Measurements from ENCODE around the gene ZBTB16.

Gene ZBTB16

GRCh38 chr11:114137838-114138237, 78.3 kb downstream of the ZBTB16 start:
- no peak overlapping the region for H3K4me3 ChIP-seq (replicated peaks in 1 of 2; ENCODE audit: low read depth in 2 of 2, low read length in 2 of 2)
- no peak for TF ChIP-seq CTCF (IDR thresholded peaks at IDR 0.05; ENCODE audit: low read depth, low read length)
- DNase-seq (ENCODE audit: low read depth in 2 of 2): no peak

GRCh38 chr11:114138411-114138810, 78.9 kb downstream of the ZBTB16 start:
- no peak for TF ChIP-seq CTCF (IDR thresholded peaks at IDR 0.05; ENCODE audit: low read depth, low read length)
- no peak for DNase-seq (ENCODE audit: low read depth in 2 of 2)

GRCh38 chr11:114140826-114141225, 81.3 kb downstream of the ZBTB16 start:
- no peak for TF ChIP-seq CTCF (IDR thresholded peaks at IDR 0.05; ENCODE audit: low read depth, low read length)
- H3K4me3 ChIP-seq (replicated peaks in 1 of 2; ENCODE audit: low read depth in 2 of 2, low read length in 2 of 2): no peak overlapping the region
- no peak for DNase-seq (ENCODE audit: low read depth in 2 of 2)

More at GRCh38 chr11:114138411-114138810, 78.9 kb downstream of the ZBTB16 start:
- no peak overlapping the region for H3K4me3 ChIP-seq (replicated peaks in 1 of 2; ENCODE audit: low read depth in 2 of 2, low read length in 2 of 2)

- DNase-seq (ENCODE audit: low read depth in 2 of 2): no peak
- TF ChIP-seq CTCF (IDR thresholded peaks at IDR 0.05; ENCODE audit: low read depth, low read length): no peak
- H3K4me3 ChIP-seq (replicated peaks in 1 of 2; ENCODE audit: low read depth in 2 of 2, low read length in 2 of 2): no peak overlapping the region
Observed at GRCh38 chr11:114141863-114142580, 82.5 kb downstream of the ZBTB16 start.

GRCh38 chr11:114142707-114143106, 83.2 kb downstream of the ZBTB16 start:
- H3K4me3 ChIP-seq (replicated peaks in 1 of 2; ENCODE audit: low read depth in 2 of 2, low read length in 2 of 2): no peak overlapping the region
- TF ChIP-seq CTCF (IDR thresholded peaks at IDR 0.05; ENCODE audit: low read depth, low read length): no peak
- DNase-seq (ENCODE audit: low read depth in 2 of 2): no peak

GRCh38 chr11:114145166-114145775, 85.8 kb downstream of the ZBTB16 start:
- TF ChIP-seq CTCF (IDR thresholded peaks at IDR 0.05; ENCODE audit: low read depth, low read length): no peak
- no peak for DNase-seq (ENCODE audit: low read depth in 2 of 2)

More at GRCh38 chr11:114145166-114145775, 85.8 kb downstream of the ZBTB16 start:
- no peak overlapping the region for H3K4me3 ChIP-seq (replicated peaks in 1 of 2; ENCODE audit: low read depth in 2 of 2, low read length in 2 of 2)

Measured in cardiac fibroblast (primary cell).